ENCODE measurements around the gene TIMM22. TPM values are rescaled to one million over a fixed set of nuclear protein-coding genes. Genes with fewer than 3 reads are reported as not detected.

TIMM22 gene
- polyA plus RNA-seq, 3 donors = 3.2 to 13.6 (median 13.1) TPM

GRCh38 chr17:1038459-1039122 is 41.7 kb downstream of the TIMM22 start:
- Histone ChIP-seq H3K36me3 (replicated peaks in 1 of 2; ENCODE audit: control insufficient read depth in 1 of 2, insufficient read depth in 2 of 2, low read length in 2 of 2) (peaks cover 19 to 47% of the 10 kb centered on the region in 2 donors), H3K79me2 (ENCODE audit: insufficient read depth, low read length) (peaks cover 60% of the 10 kb centered on the region), H3K4me2 (replicated peaks; ENCODE audit: extremely low read depth, low read length, poor library complexity, severe bottlenecking) (peak overlapping the region; percentile 70), H3K9me3 (replicated peaks in 1 of 2; ENCODE audit: control insufficient read depth in 1 of 2, insufficient read depth in 1 of 2, low read length in 2 of 2) (no peaks in the 10 kb centered on the region), H3K4me3 (replicated peaks in 1 of 3; ENCODE audit: low read depth in 2 of 3, low read length in 3 of 3) (peak overlapping the region in 1 of 3 experiments; percentile 69), H3K9ac (ENCODE audit: insufficient read depth, low read length, poor library complexity, severe bottlenecking) (peak overlapping the region; percentile 55), H3K27ac (ENCODE audit: low read depth in 1 of 2, low read length in 2 of 2) (peak overlapping the region; percentile 80 to 83), H4K20me1 (ENCODE audit: insufficient read depth, low read length) (peaks cover 86% of the 10 kb centered on the region), H3K27me3 (ENCODE audit: control insufficient read depth in 2 of 2, insufficient read depth in 2 of 2, low read length in 2 of 2) (no peaks in the 10 kb centered on the region), H2AFZ (ENCODE audit: insufficient read depth, low read depth, low read length, poor library complexity, severe bottlenecking) (no peak overlapping the region), H3K4me1 (ENCODE audit: control insufficient read depth in 1 of 2, insufficient read depth in 2 of 2, low read length in 2 of 2) (peaks cover 24 to 27% of the 10 kb centered on the region in 2 donors)
- peak overlapping the region in 6 of 7 donors; percentile 40 to 96 (median 93) for H3K27ac Mint-ChIP-seq
- intact Hi-C loops (cut with micrococcal nuclease) = no loop called here
- peaks cover 36% of the 10 kb centered on the region for H3K4me1 Mint-ChIP-seq
- H3K9me3 Mint-ChIP-seq = peaks cover 0 to 3% (median 0%) of the 10 kb centered on the region in 7 donors
- WGBS (ENCODE audit: insufficient coverage) = 92% methylated on average over 31 of the region's 31 CpGs
- peaks cover 30 to 48% of the 10 kb centered on the region in 2 donors for H3K36me3 Mint-ChIP-seq
- no peak for DNase-seq
- peaks cover 0 to 2% (median 0%) of the 10 kb centered on the region in 3 donors for H3K27me3 Mint-ChIP-seq (ENCODE audit: low read depth in 3 of 3)
- no peak for TF ChIP-seq CTCF (IDR thresholded peaks at IDR 0.05)
- peak overlapping the region in 1 of 2 donors; percentile 54 for H3K4me3 Mint-ChIP-seq

GRCh38 chr17:1039123-1039507 is 42.2 kb downstream of the TIMM22 start:
- peak overlapping the region; percentile 80 to 83 for H3K27ac ChIP-seq (ENCODE audit: low read depth in 1 of 2, low read length in 2 of 2)
- peaks cover 29 to 43% of the 10 kb centered on the region in 2 donors for H3K36me3 Mint-ChIP-seq
- intact Hi-C loops (cut with micrococcal nuclease) = no loop called here
- H3K4me1 ChIP-seq (ENCODE audit: control insufficient read depth in 1 of 2, insufficient read depth in 2 of 2, low read length in 2 of 2) = peaks cover 24 to 27% of the 10 kb centered on the region in 2 donors
- peaks cover 59% of the 10 kb centered on the region for H3K79me2 ChIP-seq (ENCODE audit: insufficient read depth, low read length)
- TF ChIP-seq CTCF (IDR thresholded peaks at IDR 0.05) = no peak
- peak overlapping the region; percentile 63 to 96 (median 93) for H3K27ac Mint-ChIP-seq
- peak overlapping the region; percentile 55 for H3K9ac ChIP-seq (ENCODE audit: insufficient read depth, low read length, poor library complexity, severe bottlenecking)
- peak overlapping the region; percentile 70 for H3K4me2 ChIP-seq (replicated peaks; ENCODE audit: extremely low read depth, low read length, poor library complexity, severe bottlenecking)
- H2AFZ ChIP-seq (ENCODE audit: insufficient read depth, low read depth, low read length, poor library complexity, severe bottlenecking) = peak overlapping the region; percentile 75
- peak overlapping the region; percentile 54 to 91 for H3K4me3 Mint-ChIP-seq
- H3K4me1 Mint-ChIP-seq = peaks cover 31% of the 10 kb centered on the region
- no peaks in the 10 kb centered on the region for H3K27me3 ChIP-seq (ENCODE audit: control insufficient read depth in 2 of 2, insufficient read depth in 2 of 2, low read length in 2 of 2)
- DNase-seq = no peak
- H3K9me3 Mint-ChIP-seq = peaks cover 0 to 3% (median 0%) of the 10 kb centered on the region in 7 donors
- peaks cover 86% of the 10 kb centered on the region for H4K20me1 ChIP-seq (ENCODE audit: insufficient read depth, low read length)
- H3K9me3 ChIP-seq (replicated peaks in 1 of 2; ENCODE audit: control insufficient read depth in 1 of 2, insufficient read depth in 1 of 2, low read length in 2 of 2) = no peaks in the 10 kb centered on the region
- H3K27me3 Mint-ChIP-seq (ENCODE audit: low read depth in 3 of 3) = peaks cover 0 to 2% (median 0%) of the 10 kb centered on the region in 3 donors
- WGBS (ENCODE audit: insufficient coverage) = 72% methylated on average over 5 of the region's 16 CpGs
- H3K36me3 ChIP-seq (replicated peaks in 1 of 2; ENCODE audit: control insufficient read depth in 1 of 2, insufficient read depth in 2 of 2, low read length in 2 of 2) = peaks cover 19 to 42% of the 10 kb centered on the region in 2 donors
- H3K4me3 ChIP-seq (replicated peaks in 1 of 3; ENCODE audit: low read depth in 2 of 3, low read length in 3 of 3) = peak overlapping the region in 2 of 3 experiments; percentile 22 to 69
